Transverse colon (tissue), 4 donors: ENCODE results near the gene CFAP61. TPM values are rescaled to one million over a fixed set of nuclear protein-coding genes. Genes with fewer than 3 reads are reported as not detected.

ENCODE experiments used
- DNase-seq: peaks from one replicate; pipeline ENCODE4 v3.0.0-alpha.2; 2019
- H3K27ac ChIP-seq, 4 donors: fragments of 200-600 bp; sonication (generic); 2 replicates each; pipeline ENCODE4 v1.5.1; 2016 to 2018; ENCODE audit warnings: inconsistent platforms in 4 of 4
- H3K27me3 ChIP-seq: fragments of 200-600 bp; sonication (generic); 2 replicates; pipeline ENCODE4 v1.5.1; 2017; ENCODE audit warnings: inconsistent platforms
- H3K36me3 ChIP-seq, 4 donors: fragments of 200-600 bp; sonication (generic); 2 replicates each; pipeline ENCODE4 v1.5.1; 2017 to 2019; ENCODE audit warnings: inconsistent platforms in 4 of 4
- H3K4me1 ChIP-seq, 4 donors: fragments of 200-600 bp; sonication (generic); 2 replicates each; pipeline ENCODE4 v1.5.1; 2017 to 2020; ENCODE audit warnings: inconsistent platforms in 4 of 4
- H3K4me3 ChIP-seq, 4 donors: fragments of 200-600 bp; sonication (generic); 1 replicate in 1 of 4; 2 replicates in 3 of 4; pipeline versions ENCODE4 v1.5.1 to v1.6.1; 2017 to 2019; ENCODE audit warnings: inconsistent platforms in 4 of 4
- H3K9me3 ChIP-seq, 2 donors: fragments of 200-600 bp; sonication (generic); 2 replicates each; pipeline ENCODE4 v1.5.1; 2017 to 2019; ENCODE audit warnings: inconsistent platforms in 2 of 2
- CTCF ChIP-seq, 5 experiments: fragments of 200-600 bp in 3 of 5; fragments of 450-650 bp in 2 of 5; sonication (generic) in 3 of 5; IDR thresholded peaks; 1 replicate in 2 of 5; 2 replicates in 3 of 5; pipeline ENCODE4 v1.5.1; 2016 to 2017; ENCODE audit warnings: antibody characterized with exemption in 5 of 5, inconsistent platforms in 3 of 5, mild to moderate bottlenecking in 2 of 5, moderate library complexity in 1 of 5
- EP300 ChIP-seq: sonication (generic); formaldehyde crosslinking; IDR thresholded peaks from one replicate; pipeline ENCODE4 v1.6.1; 2017; ENCODE audit warnings: antibody characterized with exemption, low read depth
- POLR2A ChIP-seq: fragments of 450-650 bp; IDR thresholded peaks from one replicate; pipeline ENCODE4 v1.6.1; 2016; ENCODE audit warnings: antibody characterized with exemption, mild to moderate bottlenecking, moderate library complexity
- POLR2AphosphoS5 ChIP-seq, 3 donors: sonication (generic); formaldehyde crosslinking; IDR thresholded peaks; one replicate each; pipeline ENCODE4 v1.6.1; 2016; ENCODE audit warnings: antibody characterized with exemption in 3 of 3
- WGBS, 2 donors: methylation state at CpG; one replicate each; pipeline ENCODE4 v1.1.5; 2018; ENCODE audit warnings: low coverage in 1 of 2; 5-methylcytosine and 5-hydroxymethylcytosine counted together
- in situ Hi-C, 4 donors: fragments of 200-750 bp; cut with MboI; loops; one replicate each; pipeline versions ENCODE4 v1.15.0 to v1.15.1; 2017; ENCODE audit warnings: low sequenced_read_pairs in 3 of 4, low pct_ligation_motif_present in 1 of 4, low pct_unique_long_range_greater_than_20kb in 1 of 4
- intact Hi-C: fragments of 100-400 bp; cut with DNase I; formaldehyde crosslinking; loops from one replicate; pipeline ENCODE4 v1.15.1; 2023; ENCODE audit warnings: low total_unique reads
- total RNA-seq, 4 donors: library from RNA; depleted of rRNA; stranded (reverse); fragments of >200 nt; gene quantifications; one replicate each; pipeline ENCODE4 v1.1.0, GENCODE V29; 2016

Gene CFAP61
- total RNA-seq, 4 donors from 2014 or later = 0.27 TPM; not detected in 3

- WGBS, 2 donors = 95% methylated on average over 29 of the region's 29 CpGs; no CpG with 5 or more reads in 1 of the 2 donors
- no peak for DNase-seq
Observed at GRCh38 chr20:20395903-20396568, 343.7 kb downstream of the CFAP61 start.

GRCh38 chr20:20396794-20397193, 344.5 kb downstream of the CFAP61 start:
- Histone ChIP-seq H3K4me3 (no peak overlapping the region), H3K9me3 (no peaks in the 10 kb centered on the region), H3K27me3 (no peaks in the 10 kb centered on the region), H3K27ac (no peak overlapping the region), H3K36me3 (peaks cover 0 to 5% (median 2%) of the 10 kb centered on the region in 4 donors), H3K4me1 (peaks cover 0 to 9% (median 0%) of the 10 kb centered on the region in 4 donors)
- no peak for DNase-seq
- 97 to 100% methylated on average over 3 of the region's 3 CpGs for WGBS, 2 donors
- TF ChIP-seq CTCF (IDR thresholded peaks at IDR 0.05) (no peak), EP300 (no peak), POLR2A (no peak), POLR2AphosphoS5 (IDR thresholded peaks at IDR 0.05) (no peak)
- intact Hi-C loops (no loop called here), in situ Hi-C loops (loop anchor here in 1 of 4 donors (25.0 kb wide), 1 partner anchor 91 kb away; no protein-coding TSS in a partner anchor)

More at GRCh38 chr20:20395903-20396568, 343.7 kb downstream of the CFAP61 start:
- H3K27ac ChIP-seq = no peak overlapping the region
- no peaks in the 10 kb centered on the region for H3K27me3 ChIP-seq
- H3K9me3 ChIP-seq = no peaks in the 10 kb centered on the region
- TF ChIP-seq CTCF (IDR thresholded peaks at IDR 0.05) (no peak), EP300 (no peak), POLR2A (no peak), POLR2AphosphoS5 (IDR thresholded peaks at IDR 0.05) (no peak)
- intact Hi-C loops = no loop called here
- no peak overlapping the region for H3K4me3 ChIP-seq
- in situ Hi-C loops = loop anchor here in 1 of 4 donors (25.0 kb wide), 1 partner anchor 91 kb away; no protein-coding TSS in a partner anchor
- H3K4me1 ChIP-seq = peaks cover 0 to 9% (median 0%) of the 10 kb centered on the region in 4 donors
- H3K36me3 ChIP-seq = peaks cover 0 to 10% (median 2%) of the 10 kb centered on the region in 4 donors

GRCh38 chr20:20398123-20398522, 345.8 kb downstream of the CFAP61 start:
- Histone ChIP-seq H3K27me3 (no peaks in the 10 kb centered on the region), H3K9me3 (no peaks in the 10 kb centered on the region), H3K36me3 (no peaks in the 10 kb centered on the region), H3K27ac (no peak overlapping the region), H3K4me1 (peaks cover 0 to 9% (median 0%) of the 10 kb centered on the region in 4 donors), H3K4me3 (no peak overlapping the region)
- in situ Hi-C loops = loop anchor here in 1 of 4 donors (25.0 kb wide), 1 partner anchor 89 kb away; no protein-coding TSS in a partner anchor
- TF ChIP-seq POLR2AphosphoS5 (IDR thresholded peaks at IDR 0.05) = no peak
- no peak for TF ChIP-seq EP300
- TF ChIP-seq POLR2A = no peak
- no peak for TF ChIP-seq CTCF (IDR thresholded peaks at IDR 0.05)
- intact Hi-C loops = no loop called here
- WGBS, 2 donors = 97 to 100% methylated on average over 2 to 7 of the region's 7 CpGs
- no peak for DNase-seq

GRCh38 chr20:20399531-20400500, 347.5 kb downstream of the CFAP61 start:
- 88 to 89% methylated on average over 4 to 13 of the region's 13 CpGs for WGBS, 2 donors
- in situ Hi-C loops = loop anchor here in 1 of 4 donors (25.0 kb wide), 1 partner anchor 87 kb away; no protein-coding TSS in a partner anchor
- TF ChIP-seq EP300 (no peak), POLR2A (no peak), CTCF (IDR thresholded peaks at IDR 0.05) (no peak), POLR2AphosphoS5 (IDR thresholded peaks at IDR 0.05) (no peak)
- Histone ChIP-seq H3K27me3 (no peaks in the 10 kb centered on the region), H3K9me3 (no peaks in the 10 kb centered on the region), H3K36me3 (no peaks in the 10 kb centered on the region), H3K4me1 (peaks cover 0 to 9% (median 0%) of the 10 kb centered on the region in 4 donors), H3K27ac (no peak overlapping the region), H3K4me3 (no peak overlapping the region)
- intact Hi-C loops = no loop called here
- no peak for DNase-seq
